Activated CD8-positive, alpha-beta T cell treated with anti-CD3 and anti-CD28 coated beads, Interleukin-2, amount 10 ng/mL, durations not matched to agents 7 days and 5 days (primary cell): ENCODE data around the gene DNAI4. TPM values are rescaled to one million over a fixed set of nuclear protein-coding genes. Genes with fewer than 3 reads are reported as not detected.
"Not testable (repeated sequence)": the region's sequence is repeated elsewhere in the genome, so short reads cannot be mapped to it uniquely, and the experiment has no call there.

Experiments used
- ATAC-seq: fragments of 150-1000 bp; cut with Tn5 transposase; one replicate; pipeline ENCODE4 v1.10.0; 2021; ENCODE audit warnings: moderate library complexity
- CTCF ChIA-PET: fragments of 350-600 bp; sonication (Branson Sonifier 250); formaldehyde crosslinking; loops from one replicate; lab custom pipeline; 2021; ENCODE audit warnings: antibody characterized with exemption; lab: Charles Lee
- POLR2A ChIA-PET: fragments of 350-600 bp; sonication (Branson Sonifier 250); formaldehyde crosslinking; loops from one replicate; lab custom pipeline; 2021; ENCODE audit warnings: antibody characterized with exemption; lab: Charles Lee
- DNase-seq: peaks from one replicate; pipeline ENCODE4 v3.0.0-alpha.2; 2020
- H3K27ac Mint-ChIP-seq: one replicate; pipeline ENCODE4 v1.8.0; 2021; ENCODE audit warnings: mild to moderate bottlenecking, mixed read lengths
- H3K27me3 Mint-ChIP-seq: one replicate; pipeline ENCODE4 v1.8.0; 2021; ENCODE audit warnings: low read depth, mixed read lengths
- H3K36me3 Mint-ChIP-seq: one replicate; pipeline ENCODE4 v1.8.0; 2021; ENCODE audit warnings: low read depth, mixed read lengths
- H3K4me1 Mint-ChIP-seq: one replicate; pipeline ENCODE4 v1.8.0; 2021; ENCODE audit warnings: low read depth, mixed read lengths
- H3K4me3 Mint-ChIP-seq: one replicate; pipeline ENCODE4 v1.8.0; 2021; ENCODE audit warnings: mild to moderate bottlenecking, mixed read lengths
- H3K9me3 Mint-ChIP-seq: one replicate; pipeline ENCODE4 v1.8.0; 2022; ENCODE audit warnings: mixed read lengths; ENCODE audit not compliant: insufficient read depth
- total RNA-seq, 2 experiments: library from RNA; stranded (reverse); gene quantifications; one replicate each; pipeline ENCODE4 v1.2.3, GENCODE V29; 2021

Gene DNAI4
- total RNA-seq: 1 to 10 TPM; 1.4 to 3.6 TPM

GRCh38 chr1:66924756-66925557, at the start of gene DNAI4, which contains the start of gene MIER1:
Gene DNAI4 (minus strand): TSS chr1:66924856. CDS start chr1:66924831, 25 bp downstream.
Gene MIER1 (plus strand): TSS chr1:66924990. CDS start chr1:66925029, 39 bp downstream.
- Mint-ChIP-seq H3K4me1 (peaks cover 46% of the 10 kb centered on the region), H3K36me3 (peaks cover 24% of the 10 kb centered on the region), H3K27me3 (no peaks in the 10 kb centered on the region), H3K4me3 (peak within 1 kb of the TSS; percentile 95), H3K27ac (peak within 1 kb of the TSS; percentile 96), H3K9me3 (no peaks in the 10 kb centered on the region)
- ATAC-seq (peak; percentile 96), DNase-seq (peak; percentile 99)
- ChIA-PET CTCF (interaction anchor here (0.6 to 2.3 kb wide), 11 partner anchors 9 to 508 kb away, joined by 3 to 12 read pairs (median 4); partner anchors contain the start of genes SERBP1 and SLC35D1), POLR2A (interaction anchor here (0.5 to 2.3 kb wide), 17 partner anchors 9 to 762 kb away, joined by 3 to 12 read pairs (median 3); partner anchors contain the start of genes GADD45A and SLC35D1)

- ChIA-PET POLR2A (no interaction called here), CTCF (interaction anchor here (2.5 kb wide), 1 partner anchor 180 kb away, joined by 9 read pairs; no protein-coding TSS in a partner anchor)
- Mint-ChIP-seq H3K27me3 (no peaks in the 10 kb centered on the region), H3K4me1 (no peaks in the 10 kb centered on the region), H3K9me3 (no peaks in the 10 kb centered on the region), H3K4me3 (no peak overlapping the region), H3K27ac (no peak overlapping the region), H3K36me3 (peaks cover 71% of the 10 kb centered on the region)
- ATAC-seq (no peak), DNase-seq (no peak)
Measured at GRCh38 chr1:66968574-66968973, 43.9 kb upstream of the DNAI4 start.

GRCh38 chr1:66966188-66966873, 41.7 kb upstream of the DNAI4 start:
- CTCF ChIA-PET, H3K9me3 Mint-ChIP-seq, DNase-seq, H3K4me3 Mint-ChIP-seq, ATAC-seq, POLR2A ChIA-PET, H3K27ac Mint-ChIP-seq, H3K27me3 Mint-ChIP-seq, H3K4me1 Mint-ChIP-seq: not testable (repeated sequence)
- peaks cover 76% of the 10 kb centered on the region for H3K36me3 Mint-ChIP-seq

- H3K27me3 Mint-ChIP-seq: no peaks in the 10 kb centered on the region
- no peak overlapping the region for H3K27ac Mint-ChIP-seq
- DNase-seq: no peak
- no peak for ATAC-seq
- no peak overlapping the region for H3K4me3 Mint-ChIP-seq
- H3K36me3 Mint-ChIP-seq: peaks cover 72% of the 10 kb centered on the region
- H3K9me3 Mint-ChIP-seq: no peaks in the 10 kb centered on the region
- POLR2A ChIA-PET: no interaction called here
- peaks cover 19% of the 10 kb centered on the region for H3K4me1 Mint-ChIP-seq
- CTCF ChIA-PET: no interaction called here
Measured at GRCh38 chr1:66957938-66958337, 33.3 kb upstream of the DNAI4 start.

- POLR2A ChIA-PET: no interaction called here
- CTCF ChIA-PET: interaction anchor here (1.4 kb wide), 1 partner anchor 25 kb away, joined by 3 read pairs; no protein-coding TSS in a partner anchor
- DNase-seq (no peak), ATAC-seq (no peak)
- Mint-ChIP-seq H3K4me1 (peaks cover 4% of the 10 kb centered on the region), H3K36me3 (peaks cover 67% of the 10 kb centered on the region), H3K4me3 (no peak overlapping the region), H3K27ac (no peak overlapping the region), H3K27me3 (no peaks in the 10 kb centered on the region), H3K9me3 (no peaks in the 10 kb centered on the region)
Measured at GRCh38 chr1:66954208-66954607, 29.6 kb upstream of the DNAI4 start.

GRCh38 chr1:66951513-66951912, 26.9 kb upstream of the DNAI4 start:
- POLR2A ChIA-PET: interaction anchor here (0.5 to 0.6 kb wide), 2 partner anchors 26 to 238 kb away, joined by 3 read pairs; no protein-coding TSS in a partner anchor
- no peak for ATAC-seq
- Mint-ChIP-seq H3K27me3 (no peaks in the 10 kb centered on the region), H3K27ac (no peak overlapping the region), H3K36me3 (peaks cover 73% of the 10 kb centered on the region), H3K4me1 (peaks cover 9% of the 10 kb centered on the region), H3K4me3 (no peak overlapping the region), H3K9me3 (no peaks in the 10 kb centered on the region)
- DNase-seq: no peak
- CTCF ChIA-PET: no interaction called here

GRCh38 chr1:66947267-66947666, 22.6 kb upstream of the DNAI4 start:
- Mint-ChIP-seq H3K4me1 (peaks cover 20% of the 10 kb centered on the region), H3K4me3 (no peak overlapping the region), H3K27me3 (no peaks in the 10 kb centered on the region), H3K9me3 (no peaks in the 10 kb centered on the region), H3K27ac (peak overlapping the region; percentile 22), H3K36me3 (peaks cover 52% of the 10 kb centered on the region)
- ChIA-PET POLR2A (interaction anchor here (0.9 kb wide), 1 partner anchor 23 kb away, joined by 3 read pairs; the partner anchor contains the start of genes DNAI4 and MIER1), CTCF (interaction anchor here (1.2 to 1.4 kb wide), 2 partner anchors 22 to 202 kb away, joined by 3 to 4 read pairs; partner anchors contain the start of genes DNAI4 and MIER1)
- ATAC-seq (no peak), DNase-seq (no peak)

- Mint-ChIP-seq H3K27ac (no peak overlapping the region), H3K36me3 (peaks cover 54% of the 10 kb centered on the region), H3K4me1 (peaks cover 36% of the 10 kb centered on the region), H3K27me3 (no peaks in the 10 kb centered on the region), H3K4me3 (no peak overlapping the region), H3K9me3 (no peaks in the 10 kb centered on the region)
- POLR2A ChIA-PET: no interaction called here
- ATAC-seq (no peak), DNase-seq (no peak)
- CTCF ChIA-PET: no interaction called here
Measured at GRCh38 chr1:66945316-66945715, 20.7 kb upstream of the DNAI4 start.

- ChIA-PET CTCF (interaction anchor here (0.6 kb wide), 1 partner anchor 484 kb away, joined by 5 read pairs; no protein-coding TSS in a partner anchor), POLR2A (interaction anchor here (1.0 kb wide), 1 partner anchor 20 kb away, joined by 4 read pairs; the partner anchor contains the start of genes DNAI4 and MIER1)
- no peaks in the 10 kb centered on the region for H3K9me3 Mint-ChIP-seq
- peaks cover 58% of the 10 kb centered on the region for H3K36me3 Mint-ChIP-seq
- H3K27me3 Mint-ChIP-seq: no peaks in the 10 kb centered on the region
- no peak overlapping the region for H3K27ac Mint-ChIP-seq
- DNase-seq (no peak), ATAC-seq (no peak)
- H3K4me1 Mint-ChIP-seq: peaks cover 40% of the 10 kb centered on the region
- no peak overlapping the region for H3K4me3 Mint-ChIP-seq
Measured at GRCh38 chr1:66944330-66945274, 19.9 kb upstream of the DNAI4 start.

- POLR2A ChIA-PET: interaction anchor here (1.0 kb wide), 1 partner anchor 18 kb away, joined by 4 read pairs; the partner anchor contains the start of genes DNAI4 and MIER1
- DNase-seq (no peak), ATAC-seq (no peak)
- CTCF ChIA-PET: no interaction called here
- Mint-ChIP-seq H3K4me3 (no peak overlapping the region), H3K27ac (peak overlapping the region; percentile 66), H3K27me3 (no peaks in the 10 kb centered on the region), H3K9me3 (no peaks in the 10 kb centered on the region), H3K4me1 (peaks cover 48% of the 10 kb centered on the region), H3K36me3 (peaks cover 51% of the 10 kb centered on the region)
Measured at GRCh38 chr1:66943361-66943969, 18.8 kb upstream of the DNAI4 start.
